ENCODE results near the gene TTC32.

- TF ChIP-seq CTCF (IDR thresholded peaks at IDR 0.05; ENCODE audit: extremely low read depth in 1 of 2, insufficient read depth in 1 of 2, low read depth in 1 of 2, low read length in 2 of 2) (no peak), POLR2A (IDR thresholded peaks at IDR 0.05; ENCODE audit: low read depth, low read length) (no peak)
Measured at GRCh38 chr2:19879120-19879519, 22.7 kb downstream of the TTC32 start.

Data from endothelial cell of umbilical vein (primary cell).